OCI-LY3 (cell line): Measurements from ENCODE around the gene DNAH10.

Experiments used
- CTCF ChIP-seq: fragments of 200-600, 300-600 bp; sonication (generic); IDR thresholded peaks from 2 replicates; pipeline ENCODE4 v1.5.1; 2014; ENCODE audit warnings: antibody characterized with exemption, low read length, low read depth
- EZH2phosphoT487 ChIP-seq: fragments of 200-600 bp; shearing (Covaris generic); IDR thresholded peaks from 2 replicates; pipeline ENCODE4 v1.6.1; 2018; ENCODE audit warnings: antibody characterized with exemption, mixed run types, low read depth

DNA sequence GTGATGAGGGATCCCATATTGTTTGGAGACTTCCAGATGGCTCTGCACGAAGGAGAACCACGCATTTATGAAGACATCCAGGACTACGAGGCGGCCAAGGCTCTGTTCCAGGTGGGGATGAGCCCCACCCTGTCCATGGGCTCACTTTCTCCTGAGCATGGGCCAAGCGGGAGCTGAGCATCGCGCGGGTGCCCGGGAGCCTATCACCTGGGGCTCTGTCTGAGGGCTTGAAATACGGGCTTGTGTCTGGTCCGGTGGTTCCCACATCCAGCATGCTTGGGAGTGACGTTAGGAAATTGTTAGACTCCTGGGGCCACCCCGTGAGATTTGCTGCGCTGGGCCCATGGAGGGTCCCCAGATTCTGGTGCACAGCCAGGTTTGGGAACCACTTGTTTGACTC is 117.6 kb downstream of the DNAH10 start:
- TF ChIP-seq EZH2phosphoT487 (no peak), CTCF (no peak)
